Neural cell (in vitro differentiated cells): ENCODE measurements around the gene RPL9. TPM values are rescaled to one million over a fixed set of nuclear protein-coding genes. Genes with fewer than 3 reads are reported as not detected.
A peak's percentile ranks its signal among the peaks of the same experiment; 100 is the strongest.

ENCODE experiments used
- H2AFZ ChIP-seq: fragments of 200-600, 300-800 bp; sonication (generic), shearing (Covaris generic); 2 replicates; pipeline ENCODE4 v1.6.0; 2014; ENCODE audit warnings: low read depth, mild to moderate bottlenecking, antibody characterized with exemption, low read length, moderate library complexity
- H3F3A ChIP-seq: fragments of 200-600 bp; shearing (Covaris generic); 2 replicates; pipeline ENCODE4 v1.6.1; 2016; ENCODE audit warnings: mild to moderate bottlenecking, moderate library complexity, mixed read lengths, antibody characterized with exemption, low read length; ENCODE audit not compliant: insufficient read depth, poor library complexity, severe bottlenecking
- H3K27ac ChIP-seq: fragments of 200-600, 300-800 bp; sonication (generic), shearing (Covaris generic); 2 replicates; pipeline ENCODE4 v1.5.1; 2014; ENCODE audit warnings: mild to moderate bottlenecking, low read length, moderate library complexity
- H3K27me3 ChIP-seq: fragments of 300-800, 200-600 bp; sonication (generic), shearing (Covaris generic); 2 replicates; pipeline ENCODE4 v1.6.0; 2014; ENCODE audit warnings: mild to moderate bottlenecking, low read depth, low read length, moderate library complexity; ENCODE audit not compliant: insufficient read depth
- H3K36me3 ChIP-seq: fragments of 300-800, 200-600 bp; sonication (generic), shearing (Covaris generic); 2 replicates; pipeline ENCODE4 v1.5.1; 2014; ENCODE audit warnings: mild to moderate bottlenecking, antibody characterized with exemption, low read length, moderate library complexity; ENCODE audit not compliant: insufficient read depth
- H3K4me2 ChIP-seq: fragments of 300-800, 200-600 bp; sonication (generic), shearing (Covaris generic); 2 replicates; pipeline ENCODE4 v1.6.0; 2014; ENCODE audit warnings: mild to moderate bottlenecking, low read length
- H3K4me3 ChIP-seq: fragments of 300-800, 200-600 bp; sonication (generic), shearing (Covaris generic); 2 replicates; pipeline ENCODE4 v1.5.1; 2014; ENCODE audit warnings: mild to moderate bottlenecking, low read length, moderate library complexity
- H3K79me2 ChIP-seq: fragments of 200-600 bp; shearing (Covaris generic); replicated peaks from 2 replicates; pipeline ENCODE4 v1.6.0; 2014; ENCODE audit warnings: mild to moderate bottlenecking, low read length, moderate library complexity; ENCODE audit not compliant: insufficient read depth
- H3K9ac ChIP-seq: fragments of 300-800, 200-600 bp; sonication (generic), shearing (Covaris generic); 2 replicates; pipeline ENCODE4 v1.6.1; 2016; ENCODE audit warnings: mild to moderate bottlenecking, low read length, mixed read lengths
- H3K9me2 ChIP-seq: fragments of 200-600 bp; shearing (Covaris generic); 2 replicates; pipeline ENCODE4 v1.6.1; 2016; ENCODE audit warnings: mild to moderate bottlenecking, low read length, mixed read lengths; ENCODE audit not compliant: insufficient read depth
- H3K9me3 ChIP-seq: fragments of 200-600, 300-800 bp; sonication (generic), shearing (Covaris generic); 2 replicates; pipeline ENCODE4 v1.6.1; 2016; ENCODE audit warnings: mild to moderate bottlenecking, mixed run types, low read length, moderate library complexity, mixed read lengths
- H4K20me1 ChIP-seq: fragments of 200-600 bp; shearing (Covaris generic); 2 replicates; pipeline ENCODE4 v1.6.1; 2016; ENCODE audit warnings: mild to moderate bottlenecking, mixed run types; ENCODE audit not compliant: insufficient read depth
- CTCF ChIP-seq: fragments of 450-650 bp; IDR thresholded peaks from 2 replicates; pipeline ENCODE4 v1.5.1; 2014; ENCODE audit warnings: antibody characterized with exemption, mild to moderate bottlenecking, moderate library complexity; ENCODE audit not compliant: poor library complexity, severe bottlenecking
- EP300 ChIP-seq: fragments of 450-650 bp; conservative IDR thresholded peaks from 2 replicates; pipeline ENCODE4 v1.6.1; 2014; ENCODE audit warnings: antibody characterized with exemption, mild to moderate bottlenecking, moderate library complexity; ENCODE audit not compliant: poor library complexity, severe bottlenecking
- EZH2 ChIP-seq: fragments of 200-600, 300-800 bp; shearing (Covaris generic), sonication (generic); IDR thresholded peaks from 2 replicates; pipeline ENCODE4 v1.6.1; 2014; ENCODE audit warnings: antibody characterized with exemption, low read length, borderline replicate concordance, mild to moderate bottlenecking; ENCODE audit not compliant: insufficient read depth, poor library complexity, severe bottlenecking
- MXI1 ChIP-seq: fragments of 450-650 bp; conservative IDR thresholded peaks from 2 replicates; pipeline ENCODE4 v1.6.1; 2014; ENCODE audit warnings: antibody characterized with exemption, mild to moderate bottlenecking; ENCODE audit not compliant: poor library complexity, severe bottlenecking
- POLR2AphosphoS5 ChIP-seq: IDR thresholded peaks from 2 replicates; pipeline ENCODE4 v1.6.1; 2012
- RAD21 ChIP-seq: fragments of 450-650 bp; conservative IDR thresholded peaks from 2 replicates; pipeline ENCODE4 v1.6.1; 2014; ENCODE audit warnings: antibody characterized with exemption, mild to moderate bottlenecking, moderate library complexity
- REST ChIP-seq: IDR thresholded peaks from 2 replicates; pipeline ENCODE4 v1.6.1; 2012; ENCODE audit warnings: borderline replicate concordance
- SMC3 ChIP-seq: fragments of 450-650 bp; conservative IDR thresholded peaks from 2 replicates; pipeline ENCODE4 v1.6.1; 2014; ENCODE audit warnings: antibody characterized with exemption, mild to moderate bottlenecking, moderate library complexity; ENCODE audit not compliant: poor library complexity
- TAF1 ChIP-seq: IDR thresholded peaks from 2 replicates; pipeline ENCODE4 v1.6.1; 2012; ENCODE audit warnings: low read depth
- polyA plus RNA-seq: library from polyadenylated mRNA; depleted of rRNA; stranded (reverse); fragments of >200 nt; gene quantifications from 2 replicates; pipeline ENCODE4 v1.2.3, GENCODE V29; 2014

The RPL9 gene
- polyA plus RNA-seq, 1 donor from 2014 or later, result 5,676 TPM

GRCh38 chr4:39470402-39470801 is 11.7 kb upstream of the RPL9 start:
- TF ChIP-seq SMC3, result no peak
- no peak for TF ChIP-seq EP300
- no peak for TF ChIP-seq MXI1
- TF ChIP-seq CTCF, result no peak
- no peak for TF ChIP-seq EZH2
- TF ChIP-seq TAF1, result no peak
- TF ChIP-seq RAD21, result no peak
- no peak for TF ChIP-seq POLR2AphosphoS5
- TF ChIP-seq REST, result no peak

GRCh38 chr4:39469429-39470077 is 10.8 kb upstream of the RPL9 start:
- TF ChIP-seq RAD21 (peak; percentile 82), MXI1 (peak; percentile 86), SMC3 (peak; percentile 90), CTCF (peak; percentile 94), TAF1 (no peak)
- Histone ChIP-seq H3K4me2 (no peak overlapping the region), H3K9me3 (no peaks in the 10 kb centered on the region), H4K20me1 (no peaks in the 10 kb centered on the region), H3K9ac (no peak overlapping the region), H3K27me3 (no peaks in the 10 kb centered on the region), H3K36me3 (peaks cover 6% of the 10 kb centered on the region), H3K4me3 (no peak overlapping the region), H2AFZ (no peak overlapping the region), H3K79me2 (no peaks in the 10 kb centered on the region), H3K9me2 (no peaks in the 10 kb centered on the region), H3F3A (no peaks in the 10 kb centered on the region), H3K27ac (no peak overlapping the region)

More at GRCh38 chr4:39470402-39470801, 11.7 kb upstream of the RPL9 start:
- Histone ChIP-seq H3K4me2 (no peak overlapping the region), H3K4me3 (no peak overlapping the region), H3K36me3 (no peaks in the 10 kb centered on the region), H3F3A (no peaks in the 10 kb centered on the region), H3K79me2 (no peaks in the 10 kb centered on the region), H3K9me2 (no peaks in the 10 kb centered on the region), H3K27me3 (no peaks in the 10 kb centered on the region), H3K9me3 (no peaks in the 10 kb centered on the region), H3K9ac (no peak overlapping the region), H3K27ac (no peak overlapping the region), H4K20me1 (no peaks in the 10 kb centered on the region), H2AFZ (no peak overlapping the region)
